GM12872 (cell line): ENCODE results near the gene PMEPA1.

Experiments used
- TF ChIP-seq, protein P1 (sequence below): IDR thresholded peaks from 3 replicates; pipeline ENCODE4 v1.5.1; 2011; ENCODE audit warnings: low read depth, mild to moderate bottlenecking, low read length, moderate library complexity; ENCODE audit not compliant: insufficient read depth

The PMEPA1 gene

DNA sequence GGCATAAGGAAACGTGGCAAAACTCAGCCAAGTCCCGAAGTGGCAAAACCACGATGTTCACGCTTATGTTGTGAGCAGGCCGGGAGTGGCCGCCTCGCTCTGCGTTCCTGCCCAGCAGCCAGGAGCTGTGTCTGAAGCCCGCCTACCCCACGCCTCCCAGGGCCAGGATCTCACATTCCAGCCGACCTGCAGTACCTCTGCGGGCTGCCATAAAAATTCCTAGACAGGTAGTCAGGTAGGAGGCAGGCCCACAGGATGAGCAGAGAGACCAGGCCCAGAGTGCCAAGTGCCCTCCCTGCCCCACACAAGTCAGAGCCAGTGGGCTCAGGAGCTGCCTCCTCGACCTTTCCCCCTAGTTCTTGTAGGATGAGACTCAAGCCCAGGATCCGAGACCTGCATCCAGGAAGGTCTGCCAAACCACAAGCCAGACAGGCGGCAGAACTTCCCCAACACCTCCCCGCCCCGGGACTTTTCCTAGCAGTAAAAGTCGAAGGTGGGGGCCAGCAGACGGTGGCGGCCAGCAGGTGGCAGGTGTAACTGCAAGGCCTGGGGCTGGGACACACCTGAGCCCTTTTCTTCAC is 16.7 kb downstream of the PMEPA1 start:
- TF ChIP-seq, protein P1, sequence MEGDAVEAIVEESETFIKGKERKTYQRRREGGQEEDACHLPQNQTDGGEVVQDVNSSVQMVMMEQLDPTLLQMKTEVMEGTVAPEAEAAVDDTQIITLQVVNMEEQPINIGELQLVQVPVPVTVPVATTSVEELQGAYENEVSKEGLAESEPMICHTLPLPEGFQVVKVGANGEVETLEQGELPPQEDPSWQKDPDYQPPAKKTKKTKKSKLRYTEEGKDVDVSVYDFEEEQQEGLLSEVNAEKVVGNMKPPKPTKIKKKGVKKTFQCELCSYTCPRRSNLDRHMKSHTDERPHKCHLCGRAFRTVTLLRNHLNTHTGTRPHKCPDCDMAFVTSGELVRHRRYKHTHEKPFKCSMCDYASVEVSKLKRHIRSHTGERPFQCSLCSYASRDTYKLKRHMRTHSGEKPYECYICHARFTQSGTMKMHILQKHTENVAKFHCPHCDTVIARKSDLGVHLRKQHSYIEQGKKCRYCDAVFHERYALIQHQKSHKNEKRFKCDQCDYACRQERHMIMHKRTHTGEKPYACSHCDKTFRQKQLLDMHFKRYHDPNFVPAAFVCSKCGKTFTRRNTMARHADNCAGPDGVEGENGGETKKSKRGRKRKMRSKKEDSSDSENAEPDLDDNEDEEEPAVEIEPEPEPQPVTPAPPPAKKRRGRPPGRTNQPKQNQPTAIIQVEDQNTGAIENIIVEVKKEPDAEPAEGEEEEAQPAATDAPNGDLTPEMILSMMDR = 0 out of 3 replicates have a peak, but pooled peaks have one; percentile 28

DNA sequence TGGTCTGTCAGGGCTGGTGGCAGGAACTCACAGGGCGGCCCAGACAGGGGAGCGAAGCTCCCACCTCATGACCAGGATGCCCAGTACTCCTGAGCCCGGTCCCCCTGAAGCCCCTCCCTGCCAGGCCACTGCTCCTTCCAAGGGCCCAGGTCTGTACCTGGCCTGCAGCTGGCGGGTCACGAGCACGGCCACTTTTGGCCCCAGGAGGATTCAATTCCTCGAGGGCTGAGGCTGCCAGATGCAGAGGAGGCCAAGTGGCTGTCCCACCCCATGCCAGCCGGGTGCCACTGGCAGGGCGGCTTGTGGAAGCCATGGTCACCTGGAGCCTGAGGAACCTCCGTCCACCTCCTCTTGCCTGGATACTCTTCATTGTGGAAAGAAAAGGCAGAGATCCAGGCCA is 17.4 kb downstream of the PMEPA1 start:
- TF ChIP-seq, protein P1 = no peak

DNA sequence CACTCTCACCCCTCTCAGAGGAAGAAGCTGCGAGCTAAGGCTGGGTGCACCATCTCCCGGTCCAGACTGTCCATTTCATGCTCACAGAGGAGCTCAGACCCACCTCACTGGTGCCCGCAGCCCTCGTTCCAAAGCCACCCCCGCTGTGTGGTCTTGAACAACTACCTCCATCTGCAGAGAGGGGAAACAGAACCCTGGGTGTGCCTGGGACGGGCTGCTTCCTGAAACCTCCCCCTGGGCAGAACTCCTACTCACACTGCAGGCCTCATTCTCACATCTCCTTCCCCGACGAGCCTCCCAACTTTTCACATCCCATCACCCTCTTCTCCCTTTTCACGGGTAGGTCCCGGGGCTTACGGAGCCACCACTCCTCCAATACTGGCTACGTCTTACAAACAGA is 18.1 kb downstream of the PMEPA1 start:
- TF ChIP-seq, protein P1 = no peak

DNA sequence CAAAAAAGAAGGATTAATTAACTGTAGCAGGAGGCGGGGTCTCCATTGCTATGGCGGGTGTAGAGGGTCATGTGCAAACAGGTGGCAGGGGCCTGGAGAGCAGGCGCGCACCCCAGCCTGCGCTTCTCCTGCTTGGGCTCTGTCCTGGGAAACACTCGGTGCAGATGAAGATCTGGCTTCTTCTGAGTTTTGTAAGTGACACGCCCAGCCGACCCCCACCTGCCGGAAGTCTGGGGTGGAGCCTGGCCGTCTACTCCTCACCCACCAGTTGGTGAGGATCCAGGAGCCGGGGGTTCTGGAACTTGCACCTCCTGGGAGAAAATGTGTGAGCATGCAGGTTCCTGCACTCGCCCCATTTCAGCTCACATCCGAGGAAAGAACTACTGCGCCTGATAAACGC is 19.3 kb downstream of the PMEPA1 start:
- TF ChIP-seq, protein P1 = no peak

- TF ChIP-seq, protein P1 = no peak
These were observed 19.9 kb downstream of the PMEPA1 start for GRCh38 chr20:57689745-57690481.

DNA sequence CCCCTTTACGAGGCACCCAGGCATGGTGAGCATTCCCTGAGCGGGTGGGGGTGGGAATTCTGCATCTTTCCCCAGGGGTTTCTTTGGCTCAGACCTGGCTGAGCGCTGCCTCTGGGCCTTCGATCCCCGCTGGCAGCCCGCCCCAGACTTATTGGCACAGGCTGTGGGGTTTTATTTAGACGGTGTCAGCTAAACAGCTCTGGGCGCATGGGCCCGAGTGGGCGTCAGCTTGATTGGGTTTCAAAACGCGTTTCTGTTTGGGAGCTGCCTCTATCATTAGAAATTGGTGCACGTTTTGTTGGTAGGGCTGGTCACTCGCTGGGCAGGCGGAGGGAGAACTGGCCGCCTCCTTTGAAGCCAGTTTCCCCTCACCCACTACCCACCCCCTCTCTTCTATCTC is 21.0 kb downstream of the PMEPA1 start:
- TF ChIP-seq, protein P1 = no peak

DNA sequence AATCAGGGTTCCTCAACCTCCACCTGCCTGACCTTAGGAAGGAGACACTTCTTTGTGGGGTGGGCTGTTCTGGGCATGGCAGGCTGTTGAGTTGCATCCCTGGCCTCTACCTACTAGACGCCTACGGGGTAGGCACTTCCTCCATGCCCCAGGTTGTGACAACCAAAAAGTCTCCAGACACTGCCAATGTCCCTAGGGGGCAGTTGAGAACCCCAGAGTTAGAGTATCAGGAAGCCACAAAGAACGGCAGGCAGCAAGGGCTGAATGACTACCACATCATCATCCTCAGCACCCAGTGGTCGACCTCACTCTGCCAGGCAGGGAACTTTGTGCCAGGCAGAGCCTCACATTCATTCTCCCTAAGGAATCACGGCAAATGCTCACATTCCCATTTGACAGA is 21.5 kb downstream of the PMEPA1 start:
- TF ChIP-seq, protein P1 = no peak
